Measurements from ENCODE around the gene SYMPK.

GRCh38 chr19:45809643-45810159 is 53.2 kb downstream of the SYMPK start:
- TF ChIP-seq CTCF (conservative IDR thresholded peaks at IDR 0.05; ENCODE audit: low read length), result no peak
- TF ChIP-seq EZH2phosphoT487 (IDR thresholded peaks at IDR 0.05; ENCODE audit: borderline replicate concordance, low read depth, low read length), result no peak

All from OCI-LY7 (cell line).